Activated T-helper 9 cell treated with anti-CD3 and anti-CD28 coated beads, Interleukin-2, amount 50 U/mL, for 16 hours (primary cell): Measurements from ENCODE around the gene RAB3C.

ENCODE experiments used
- DNase-seq: peaks from one replicate; pipeline ENCODE4 v3.0.0-alpha.2; 2020; ENCODE audit warnings: low read depth

The RAB3C gene

GRCh38 chr5:58731641-58732040 is 148.8 kb downstream of the RAB3C start:
- DNase-seq = no peak

GRCh38 chr5:58735637-58736036 is 152.8 kb downstream of the RAB3C start:
- DNase-seq = no peak

- DNase-seq = no peak
Observed at GRCh38 chr5:58736214-58736613, 153.3 kb downstream of the RAB3C start.

GRCh38 chr5:58737671-58738070 is 154.8 kb downstream of the RAB3C start:
- no peak for DNase-seq

GRCh38 chr5:58738336-58738735 is 155.5 kb downstream of the RAB3C start:
- no peak for DNase-seq

- DNase-seq = no peak
Observed at GRCh38 chr5:58739051-58739450, 156.2 kb downstream of the RAB3C start.

- DNase-seq = no peak
Observed at GRCh38 chr5:58740956-58741355, 158.1 kb downstream of the RAB3C start.

GRCh38 chr5:58745350-58745749 is 162.5 kb downstream of the RAB3C start:
- DNase-seq = no peak

GRCh38 chr5:58746321-58746720 is 163.4 kb downstream of the RAB3C start:
- no peak for DNase-seq

GRCh38 chr5:58750036-58750435 is 167.2 kb downstream of the RAB3C start:
- no peak for DNase-seq

GRCh38 chr5:58751222-58751837 is 168.5 kb downstream of the RAB3C start:
- no peak for DNase-seq

GRCh38 chr5:58752104-58752503 is 169.2 kb downstream of the RAB3C start:
- DNase-seq = no peak

GRCh38 chr5:58753446-58753845 is 170.6 kb downstream of the RAB3C start:
- DNase-seq = no peak

- DNase-seq = no peak
Observed at GRCh38 chr5:58754250-58754649, 171.4 kb downstream of the RAB3C start.

GRCh38 chr5:58755397-58755796 is 172.5 kb downstream of the RAB3C start:
- no peak for DNase-seq

- no peak for DNase-seq
Observed at GRCh38 chr5:58759745-58760144, 176.9 kb downstream of the RAB3C start.

- no peak for DNase-seq
Observed at GRCh38 chr5:58760222-58760621, 177.3 kb downstream of the RAB3C start.

GRCh38 chr5:58761407-58761806 is 178.5 kb downstream of the RAB3C start:
- no peak for DNase-seq

- DNase-seq = no peak
Observed at GRCh38 chr5:58763390-58763789, 180.5 kb downstream of the RAB3C start.

GRCh38 chr5:58764199-58764598 is 181.3 kb downstream of the RAB3C start:
- DNase-seq = no peak

- no peak for DNase-seq
Observed at GRCh38 chr5:58765058-58765457, 182.2 kb downstream of the RAB3C start.

- DNase-seq = no peak
Observed at GRCh38 chr5:58767104-58767503, 184.2 kb downstream of the RAB3C start.

GRCh38 chr5:58770136-58770535 is 187.3 kb downstream of the RAB3C start:
- no peak for DNase-seq

GRCh38 chr5:58771796-58772195 is 188.9 kb downstream of the RAB3C start:
- no peak for DNase-seq
